CD1c-positive myeloid dendritic cell (primary cell): ENCODE measurements around the gene IGFALS.

Experiments used
- DNase-seq: peaks from one replicate; pipeline ENCODE4 v3.0.0-alpha.2; 2016; ENCODE audit errors: extremely low spot score

Gene IGFALS

GRCh38 chr16:1776991-1777374, 16.5 kb downstream of the IGFALS start:
- no peak for DNase-seq

- no peak for DNase-seq
Measured at GRCh38 chr16:1776672-1776955, 16.9 kb downstream of the IGFALS start.

- DNase-seq, result no peak
Measured at GRCh38 chr16:1775846-1776671, 17.4 kb downstream of the IGFALS start.

- no peak for DNase-seq
Measured at GRCh38 chr16:1775006-1775845, 18.3 kb downstream of the IGFALS start.

- no peak for DNase-seq
Measured at GRCh38 chr16:1774448-1774780, 19.1 kb downstream of the IGFALS start.

- DNase-seq, result peak; percentile 58
Measured at GRCh38 chr16:1773703-1774447, 19.6 kb downstream of the IGFALS start.

GRCh38 chr16:1772908-1773702, 20.4 kb downstream of the IGFALS start, which contains the start of gene MRPS34:
Gene MRPS34 (minus strand): TSS chr16:1773134. CDS start chr16:1773119, 15 bp downstream.
- DNase-seq, result peak; percentile 90

- peak; percentile 28 for DNase-seq
Measured at GRCh38 chr16:1772362-1772907, 21.1 kb downstream of the IGFALS start, which contains the start of gene EME2. Gene EME2 (plus strand): TSS chr16:1772810. CDS start chr16:1773228, 418 bp downstream.

- DNase-seq, result no peak
Measured at GRCh38 chr16:1771864-1772361, 21.6 kb downstream of the IGFALS start.

- peak; percentile 73 for DNase-seq
Measured at GRCh38 chr16:1771188-1771863, 22.2 kb downstream of the IGFALS start, which contains the start of gene NME3. Gene NME3 (minus strand): TSS chr16:1771543. CDS start chr16:1771534, 9 bp downstream.

GRCh38 chr16:1770328-1771187, 22.9 kb downstream of the IGFALS start:
- peak; percentile 12 for DNase-seq

- no peak for DNase-seq
Measured at GRCh38 chr16:1769402-1770300, 23.9 kb downstream of the IGFALS start.

GRCh38 chr16:1768767-1769401, 24.6 kb downstream of the IGFALS start:
- no peak for DNase-seq

GRCh38 chr16:1768061-1768766, 25.3 kb downstream of the IGFALS start:
- no peak for DNase-seq

- no peak for DNase-seq
Measured at GRCh38 chr16:1767116-1767994, 26.1 kb downstream of the IGFALS start.

- DNase-seq, result no peak
Measured at GRCh38 chr16:1766701-1767100, 26.8 kb downstream of the IGFALS start.
